Central memory CD4-positive, alpha-beta T cell (primary cell): Measurements from ENCODE around the gene XRCC6.
A peak's percentile ranks its signal among the peaks of the same experiment; 100 is the strongest.
"Not testable (repeated sequence)": the region's sequence is repeated elsewhere in the genome, so short reads cannot be mapped to it uniquely, and the experiment has no call there.

ENCODE experiments used
- DNase-seq: peaks from one replicate; pipeline ENCODE4 v3.0.0; 2022

Gene XRCC6

DNA sequence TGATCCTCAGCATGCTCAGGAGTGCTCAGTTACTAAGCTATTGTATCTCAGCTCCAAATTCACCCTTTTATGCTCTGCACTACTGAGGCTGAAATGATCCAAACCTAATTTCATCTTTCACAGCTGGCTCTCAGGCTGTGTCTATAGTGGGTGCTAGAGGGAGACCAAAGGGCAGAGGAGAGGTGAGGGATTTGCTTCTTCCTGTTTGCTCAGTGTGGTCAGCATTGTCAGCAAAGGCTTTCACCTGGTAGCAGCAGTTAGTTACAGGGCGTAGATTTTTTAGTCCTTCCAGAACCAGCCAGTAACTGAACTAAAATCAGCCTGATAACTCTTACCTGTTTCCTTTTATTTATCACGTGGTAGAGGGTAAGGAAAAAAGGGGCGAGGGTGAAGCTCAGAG lies 33.2 kb downstream of the XRCC6 start:
- no peak for DNase-seq

DNA sequence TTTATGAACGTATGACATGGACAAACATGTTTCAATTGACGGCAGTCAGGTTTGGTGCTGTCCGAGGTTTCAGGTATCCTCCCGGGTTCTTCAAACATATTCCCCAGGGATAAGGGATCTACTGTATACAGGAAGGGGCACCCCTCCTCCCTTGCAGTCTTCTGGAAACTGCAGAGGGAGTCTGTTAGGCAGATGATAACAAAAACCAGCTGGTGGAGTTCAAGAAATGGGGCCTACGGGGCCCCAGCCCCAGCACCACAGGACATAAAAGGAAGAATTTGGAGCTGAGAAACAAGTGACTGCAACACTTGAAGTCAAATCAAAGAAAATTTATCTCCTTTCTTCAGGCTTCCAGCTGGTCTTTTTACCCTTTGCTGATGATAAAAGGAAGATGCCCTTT lies 35.5 kb downstream of the XRCC6 start:
- no peak for DNase-seq

DNA sequence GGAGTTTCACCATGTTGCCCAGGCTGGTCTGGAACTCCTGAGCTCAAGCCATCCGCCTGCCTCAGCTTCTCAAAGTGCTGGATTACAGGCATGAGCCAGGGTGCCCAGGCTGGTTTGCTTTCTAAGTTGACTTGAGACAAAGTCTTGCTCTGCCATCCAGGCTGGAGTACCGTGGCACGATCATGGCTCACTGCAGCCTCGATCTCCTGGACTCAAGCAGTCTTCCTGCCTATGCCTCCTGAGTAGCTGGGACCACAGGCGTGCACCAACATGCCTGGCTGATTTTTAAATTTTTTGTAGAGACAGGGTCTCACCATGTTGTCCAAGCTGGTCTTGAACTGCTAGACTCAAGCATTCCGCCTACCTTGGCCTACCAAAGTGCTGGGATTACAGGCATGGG lies 36.6 kb downstream of the XRCC6 start:
- DNase-seq, result no peak

DNA sequence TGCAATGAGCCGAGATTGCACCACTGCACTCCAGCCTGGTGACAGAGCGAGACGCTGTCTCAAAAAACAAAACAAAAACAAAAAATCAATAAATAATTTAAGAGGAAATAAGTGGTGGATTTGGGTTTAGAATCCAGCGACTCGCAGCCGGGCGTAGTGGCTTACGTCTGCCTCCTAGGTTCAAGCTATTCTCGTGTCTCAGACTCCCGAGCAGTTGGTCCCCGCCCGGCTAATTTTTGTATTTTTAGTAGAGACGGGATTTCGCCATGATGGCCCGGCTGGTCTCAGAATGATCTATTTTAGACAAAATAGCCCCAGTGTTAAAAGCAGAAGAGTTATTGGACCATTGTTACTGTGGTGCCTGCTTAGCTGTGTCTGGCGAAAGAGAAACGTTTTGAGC lies 37.8 kb downstream of the XRCC6 start:
- DNase-seq, result no peak

DNA sequence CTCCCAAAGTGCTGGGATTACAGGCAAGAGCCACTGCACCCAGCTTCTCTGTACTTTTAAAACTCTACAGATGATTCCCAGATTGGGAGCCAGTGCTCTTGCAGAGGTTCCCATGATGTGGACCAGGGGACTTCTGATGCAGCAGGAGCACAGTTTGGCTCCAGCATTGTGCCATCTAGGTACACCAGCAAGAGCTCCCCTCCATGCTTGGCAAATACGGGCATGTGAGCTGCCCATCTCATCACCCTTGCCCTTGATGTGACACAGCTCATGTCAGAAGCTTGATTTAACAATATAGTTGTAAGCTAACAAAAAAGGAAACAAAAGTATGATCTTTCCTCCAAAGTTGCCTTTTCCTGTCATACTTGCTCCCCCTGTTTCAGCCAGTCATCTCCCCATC lies 38.8 kb downstream of the XRCC6 start:
- no peak for DNase-seq

DNA sequence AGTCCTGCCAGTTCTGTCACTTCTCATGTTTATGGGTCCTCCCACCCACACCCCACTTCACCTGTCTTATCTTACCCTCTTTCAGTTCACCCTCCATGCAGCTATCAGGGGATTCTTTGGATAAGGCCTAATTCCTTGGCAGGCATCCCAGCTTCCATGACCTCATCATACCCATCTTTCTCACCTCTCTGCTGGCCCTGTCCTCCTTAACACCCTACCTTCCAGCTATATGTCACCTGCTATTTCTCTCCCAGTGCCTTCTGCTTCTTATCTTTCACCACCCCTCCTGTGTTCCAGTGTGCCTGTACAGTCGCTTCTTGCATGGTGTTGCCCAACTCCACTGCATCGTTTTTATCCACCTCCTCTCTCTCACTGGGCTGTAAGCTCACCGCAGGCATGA lies 39.3 kb downstream of the XRCC6 start:
- no peak for DNase-seq

DNA sequence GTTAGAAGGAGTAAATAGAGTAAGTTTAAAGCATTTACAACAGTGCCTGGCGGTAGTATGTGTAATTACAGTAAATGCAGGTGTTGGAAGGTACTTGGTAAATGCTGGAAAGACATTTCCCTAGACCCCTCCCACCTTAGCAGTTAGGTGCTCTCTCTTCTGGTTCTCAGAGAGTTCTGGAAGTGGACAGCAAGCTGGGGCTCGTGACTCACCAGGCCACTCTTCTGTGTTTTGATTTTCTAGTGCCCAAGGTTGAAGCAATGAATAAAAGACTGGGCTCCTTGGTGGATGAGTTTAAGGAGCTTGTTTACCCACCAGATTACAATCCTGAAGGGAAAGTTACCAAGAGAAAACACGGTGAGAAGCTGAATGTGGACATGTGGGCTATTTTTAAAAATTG lies 40.0 kb downstream of the XRCC6 start:
- no peak for DNase-seq

DNA sequence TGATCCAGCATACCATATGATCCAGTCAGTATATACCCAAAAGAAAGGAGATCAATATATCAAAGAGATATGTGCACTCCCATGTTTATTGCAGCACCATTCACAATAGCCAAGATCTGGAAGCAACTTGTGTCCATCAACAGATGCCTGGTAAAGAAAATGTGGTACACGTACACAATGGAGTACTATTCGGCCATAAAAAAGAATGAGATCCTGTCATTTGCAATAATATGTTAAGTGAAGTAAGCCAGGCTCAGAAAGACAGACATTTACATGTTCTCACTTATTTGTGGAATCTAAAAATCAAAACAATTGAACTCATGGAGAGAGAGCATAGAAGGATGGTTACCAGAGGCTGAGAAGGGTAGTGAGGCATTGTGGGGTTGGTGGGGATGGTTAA lies 40.6 kb downstream of the XRCC6 start:
- DNase-seq, result no peak

DNA sequence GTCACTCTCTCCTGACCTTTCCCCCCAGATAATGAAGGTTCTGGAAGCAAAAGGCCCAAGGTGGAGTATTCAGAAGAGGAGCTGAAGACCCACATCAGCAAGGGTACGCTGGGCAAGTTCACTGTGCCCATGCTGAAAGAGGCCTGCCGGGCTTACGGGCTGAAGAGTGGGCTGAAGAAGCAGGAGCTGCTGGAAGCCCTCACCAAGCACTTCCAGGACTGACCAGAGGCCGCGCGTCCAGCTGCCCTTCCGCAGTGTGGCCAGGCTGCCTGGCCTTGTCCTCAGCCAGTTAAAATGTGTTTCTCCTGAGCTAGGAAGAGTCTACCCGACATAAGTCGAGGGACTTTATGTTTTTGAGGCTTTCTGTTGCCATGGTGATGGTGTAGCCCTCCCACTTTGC lies 42.5 kb downstream of the XRCC6 start:
- DNase-seq, result not testable (repeated sequence)

DNA sequence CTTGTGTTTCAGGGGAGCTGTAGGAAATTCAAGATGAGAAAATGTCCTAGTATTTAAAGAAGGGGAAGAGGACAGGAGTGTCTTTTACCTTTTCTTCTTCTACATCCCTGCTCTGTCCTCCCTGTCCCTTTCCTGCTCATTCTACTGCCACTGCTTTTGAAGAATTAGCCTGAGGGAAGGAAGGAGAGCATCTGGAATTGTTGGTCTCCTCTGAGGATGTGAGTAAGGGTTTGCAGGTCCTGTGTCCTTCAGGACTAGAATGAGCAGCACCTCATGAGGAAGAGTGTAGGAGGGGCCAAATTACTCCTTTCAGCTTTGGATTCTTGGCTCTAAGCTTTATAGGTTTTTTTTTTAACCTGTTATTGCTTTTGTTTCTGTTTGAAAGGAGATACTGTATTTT lies 43.4 kb downstream of the XRCC6 start:
- DNase-seq, result no peak

DNA sequence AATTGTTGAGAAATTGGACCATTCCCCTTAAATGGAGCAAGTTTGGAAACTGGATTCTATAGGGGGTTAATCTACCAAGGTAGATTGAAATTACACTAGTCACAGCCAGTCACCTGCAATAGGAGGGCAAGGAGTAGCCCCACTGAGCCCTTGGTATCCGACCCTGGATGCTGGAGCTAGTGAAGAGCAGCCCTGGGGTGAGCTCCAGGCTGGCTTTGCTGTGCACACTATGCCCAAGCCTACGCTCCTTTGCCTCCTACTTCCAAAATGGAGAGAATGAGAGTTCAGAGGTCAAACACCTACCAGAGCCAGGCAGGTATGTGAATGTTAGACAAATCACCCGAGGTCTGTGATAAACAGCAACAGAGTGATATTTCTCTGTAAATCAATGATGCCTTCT lies 43.9 kb downstream of the XRCC6 start:
- no peak for DNase-seq

DNA sequence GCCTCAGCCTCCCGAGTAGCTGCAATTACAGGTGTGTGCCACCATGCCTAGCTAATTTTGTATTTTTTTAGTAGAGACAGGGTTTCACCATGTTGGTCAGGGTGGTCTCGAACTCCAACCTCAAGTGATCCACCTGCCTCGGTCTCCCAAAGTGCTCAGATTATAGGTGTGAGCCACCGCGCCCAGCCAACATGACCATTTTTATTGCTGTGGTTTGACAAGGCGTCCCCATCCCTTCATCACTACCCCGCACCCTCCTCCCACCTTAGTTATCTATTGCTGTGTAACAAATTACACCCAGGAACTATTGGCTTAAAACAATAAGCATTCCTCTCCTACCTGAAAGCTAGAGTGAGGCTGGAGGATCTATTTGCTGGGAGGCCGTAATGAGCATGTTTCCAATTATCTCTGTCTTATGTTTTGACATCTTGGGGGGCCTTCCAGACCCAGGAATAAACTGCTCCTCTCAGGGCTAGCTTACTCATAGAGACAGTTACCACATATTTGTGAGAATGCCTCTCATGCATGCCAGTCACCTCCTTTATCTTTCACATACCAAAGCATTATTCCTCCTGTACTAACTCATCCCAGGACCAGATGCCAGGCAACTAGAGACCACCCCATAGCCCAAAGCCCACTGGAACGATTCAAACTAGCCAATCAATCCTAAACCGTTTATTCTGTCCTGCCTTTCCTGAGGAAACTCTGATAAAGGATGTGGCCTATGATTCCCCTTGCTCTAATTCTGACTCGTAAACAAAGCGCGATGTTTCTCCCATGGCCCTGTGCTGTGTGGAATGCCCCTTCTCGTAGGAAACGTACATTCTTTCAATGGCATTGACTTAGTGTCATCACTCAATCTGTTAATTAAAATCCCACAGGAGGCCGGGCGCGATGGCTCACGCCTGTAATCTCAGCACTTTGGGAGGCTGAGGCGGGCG lies 48.1 kb downstream of the XRCC6 start:
- no peak for DNase-seq

DNA sequence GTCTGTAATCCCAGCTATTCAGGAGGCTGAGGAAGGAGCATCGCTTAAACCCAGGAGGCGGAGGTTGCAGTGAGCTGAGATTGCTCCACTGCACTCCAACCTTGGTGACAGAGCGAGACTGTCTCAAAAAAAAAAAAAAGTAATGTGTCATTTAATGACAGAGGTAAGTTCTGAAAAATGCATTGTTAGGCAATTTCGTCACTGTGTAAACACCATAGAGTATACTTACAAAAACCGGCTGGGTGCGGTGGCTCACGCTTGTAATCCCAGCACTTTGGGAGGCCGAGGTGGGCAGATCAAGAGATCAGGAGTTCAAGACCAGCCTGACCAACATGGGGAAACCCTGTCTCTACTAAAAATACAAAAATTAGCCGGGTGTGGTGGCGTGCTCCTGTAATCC lies 51.0 kb downstream of the XRCC6 start:
- not testable (repeated sequence) for DNase-seq

DNA sequence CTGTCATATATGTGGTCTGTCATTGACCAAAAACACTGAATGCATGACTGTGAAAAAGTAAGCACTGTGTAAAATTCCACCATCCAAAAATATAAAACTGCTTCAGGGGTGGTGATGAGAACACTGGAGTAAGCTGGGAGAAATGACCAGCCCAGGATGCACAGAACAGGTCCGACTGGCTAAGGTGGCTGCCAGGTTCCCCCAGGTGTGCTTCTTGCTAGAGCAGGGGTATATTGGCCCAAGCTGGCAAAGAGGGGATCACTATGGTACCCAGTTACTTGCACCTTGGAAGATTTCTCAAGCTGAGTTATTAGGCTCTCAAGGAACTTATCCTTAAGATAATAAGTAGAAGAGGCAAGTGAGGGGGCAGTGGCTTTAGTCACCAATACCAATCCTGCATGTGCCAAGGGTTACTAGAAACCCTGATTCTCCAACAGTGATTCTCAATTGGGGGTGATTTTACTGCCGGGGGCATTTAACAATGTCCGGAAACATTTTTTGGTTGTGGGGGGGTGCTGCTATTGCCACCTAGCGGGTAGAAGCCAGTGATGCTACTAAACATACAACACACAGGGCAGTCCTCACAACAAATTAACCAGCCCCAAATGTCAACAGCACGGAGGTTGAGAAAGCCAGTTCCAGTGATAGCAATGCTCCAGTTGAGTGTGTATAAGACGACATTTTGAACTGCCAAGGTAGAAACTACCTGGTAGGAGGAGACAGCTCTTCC lies 51.9 kb downstream of the XRCC6 start:
- no peak for DNase-seq

DNA sequence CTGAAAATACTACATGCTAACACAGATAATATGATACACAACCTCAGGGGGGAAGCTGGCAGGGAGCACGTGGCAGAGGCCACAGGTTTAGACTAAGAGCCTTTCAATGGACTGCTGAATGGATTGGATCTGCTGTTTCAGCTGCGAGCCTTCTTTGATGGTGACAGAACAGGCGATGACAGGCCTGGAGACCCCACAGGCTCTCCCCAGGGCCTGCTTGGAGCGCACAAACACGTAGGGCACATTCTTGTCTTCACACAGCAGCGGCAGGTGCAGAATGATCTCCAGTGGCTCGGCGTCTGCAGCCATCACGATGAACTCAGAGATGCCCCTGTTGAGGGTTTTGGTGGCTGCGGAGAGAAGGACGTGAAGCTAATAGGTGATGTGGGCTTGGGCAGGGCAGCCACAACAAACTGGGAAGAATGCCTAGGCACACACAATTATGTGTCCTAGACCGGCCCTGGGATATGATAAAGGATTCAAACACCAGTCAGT lies 53.8 kb downstream of the XRCC6 start:
- DNase-seq, result no peak

DNA sequence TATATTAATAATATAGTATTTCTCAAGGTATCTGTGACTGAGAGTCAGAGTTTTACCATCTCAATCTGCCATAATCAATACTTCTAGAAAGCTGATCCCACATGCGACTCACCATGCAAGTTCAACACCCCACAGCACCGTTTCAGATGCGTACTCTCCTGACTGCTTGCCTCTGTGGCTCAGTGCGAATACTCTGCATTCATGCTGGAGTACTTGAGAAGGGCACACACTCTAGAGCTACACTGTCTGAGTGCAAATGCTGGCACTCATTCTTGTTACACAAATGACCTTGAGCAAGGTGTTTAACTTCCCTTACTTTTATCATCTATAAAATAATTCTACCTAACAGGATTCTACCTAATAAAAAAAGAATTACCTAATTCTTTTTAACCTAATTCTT lies 55.0 kb downstream of the XRCC6 start:
- DNase-seq, result no peak

DNA sequence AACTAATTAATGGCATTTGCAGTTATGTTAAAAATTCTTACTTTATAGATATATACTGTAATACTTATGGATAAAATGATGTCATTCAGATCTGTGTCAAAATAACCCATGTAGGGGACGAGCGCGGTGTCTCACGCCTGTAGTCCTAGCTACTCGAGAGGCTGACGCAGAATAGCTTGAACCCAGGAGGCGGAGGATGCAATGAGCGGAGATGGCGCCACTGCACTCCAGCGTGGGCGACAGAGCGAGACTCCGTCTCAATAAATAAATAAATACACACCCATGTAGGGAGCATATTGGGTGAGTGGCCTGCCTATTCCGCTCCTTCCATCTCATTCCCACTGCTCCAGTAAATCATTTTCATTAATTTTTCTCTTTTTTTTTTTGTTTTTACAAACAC lies 60.5 kb downstream of the XRCC6 start:
- DNase-seq, result no peak

DNA sequence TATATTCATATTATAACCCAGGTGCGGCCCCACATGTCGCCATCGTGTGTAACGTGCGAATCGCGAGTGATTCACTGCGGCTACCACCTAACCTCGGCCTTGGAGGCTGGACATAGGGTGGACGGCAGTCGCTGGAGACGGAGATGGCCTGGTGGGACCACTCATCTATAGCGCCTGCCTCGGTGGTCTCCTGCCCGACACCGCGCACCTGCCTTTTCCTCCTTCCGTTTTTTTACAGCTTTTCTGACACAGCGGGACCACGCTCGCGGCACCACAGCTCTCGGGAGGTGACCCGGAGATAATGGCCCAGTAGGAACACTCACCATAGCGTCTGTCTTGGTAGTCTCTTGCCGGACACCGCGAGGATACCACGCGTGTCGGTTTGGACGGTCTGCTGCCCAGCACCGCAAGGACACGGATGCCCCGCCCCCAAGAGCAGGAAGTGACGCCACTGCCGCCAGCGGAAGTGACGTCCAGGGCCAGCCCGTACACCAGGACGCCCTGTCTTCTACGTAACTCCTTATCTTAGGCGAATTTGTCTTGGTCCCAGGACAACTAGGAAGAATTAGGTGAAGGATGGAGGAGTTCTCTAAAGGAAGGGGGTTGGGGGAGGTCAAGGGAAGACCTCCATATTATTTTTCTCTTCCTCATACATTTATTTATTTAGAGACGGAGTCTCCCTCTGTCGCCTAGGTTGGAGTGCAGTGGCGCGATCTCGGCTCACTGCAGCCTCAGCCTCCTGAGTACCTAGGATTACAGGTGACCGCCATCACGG lies 61.1 kb downstream of the XRCC6 start:
- DNase-seq, result peak; percentile 81

DNA sequence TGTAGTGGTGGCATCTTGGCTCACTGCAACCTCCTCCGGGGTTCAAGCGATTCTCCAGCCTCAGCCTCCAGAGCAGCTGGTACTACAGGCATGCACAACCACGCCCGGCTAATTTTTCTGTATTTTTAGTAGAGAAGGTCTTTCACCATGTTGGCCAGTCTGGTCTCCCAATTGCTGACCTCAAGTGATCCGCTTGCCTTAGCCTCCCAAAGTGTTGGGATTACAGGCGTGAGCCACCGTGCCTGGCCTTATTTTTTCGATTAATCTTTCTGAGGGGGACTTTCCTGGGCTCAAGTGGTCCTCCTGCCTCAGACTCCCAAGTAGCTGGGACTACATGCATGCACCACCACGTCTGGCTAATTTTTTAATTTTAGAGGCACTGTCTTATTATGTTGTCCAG lies 62.0 kb downstream of the XRCC6 start:
- DNase-seq, result no peak

DNA sequence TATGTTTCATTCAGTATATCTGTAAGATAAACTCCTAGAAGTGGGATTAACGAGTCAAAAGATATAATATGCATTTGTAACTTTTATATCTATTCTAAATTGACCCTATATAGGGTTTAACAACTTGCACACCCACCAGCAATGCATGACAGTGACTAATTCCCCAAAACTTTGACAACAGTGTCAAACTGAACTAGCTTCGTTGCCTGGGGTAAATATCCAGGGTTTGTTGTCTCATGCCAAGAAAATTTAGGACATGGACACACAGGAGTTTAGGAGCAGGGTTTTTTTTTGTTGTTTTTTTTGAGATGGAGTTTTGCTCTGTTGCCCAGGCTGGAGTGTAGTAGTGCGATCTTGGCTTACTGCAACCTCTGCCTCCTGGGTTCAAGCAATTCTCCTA lies 62.5 kb downstream of the XRCC6 start:
- no peak for DNase-seq

DNA sequence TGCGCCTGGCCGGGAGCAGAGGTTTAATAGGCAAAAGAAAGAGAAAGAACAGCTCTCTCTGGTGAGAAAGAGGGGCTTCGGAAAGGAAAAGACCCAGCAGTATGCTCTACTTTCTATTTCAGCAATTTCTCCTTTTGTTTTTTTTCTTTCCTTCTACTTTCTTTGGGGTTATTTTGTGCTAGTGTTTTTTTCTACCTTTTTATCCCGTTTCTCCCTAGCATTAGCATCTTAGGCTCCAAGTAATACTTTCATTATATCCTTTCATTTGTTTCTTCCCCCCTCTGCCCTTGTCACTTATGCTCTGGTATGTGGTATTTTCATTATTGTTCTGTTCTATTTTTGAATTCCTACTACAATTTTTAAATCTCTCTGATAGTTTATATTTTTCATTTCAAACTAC lies 63.1 kb downstream of the XRCC6 start:
- DNase-seq, result no peak

DNA sequence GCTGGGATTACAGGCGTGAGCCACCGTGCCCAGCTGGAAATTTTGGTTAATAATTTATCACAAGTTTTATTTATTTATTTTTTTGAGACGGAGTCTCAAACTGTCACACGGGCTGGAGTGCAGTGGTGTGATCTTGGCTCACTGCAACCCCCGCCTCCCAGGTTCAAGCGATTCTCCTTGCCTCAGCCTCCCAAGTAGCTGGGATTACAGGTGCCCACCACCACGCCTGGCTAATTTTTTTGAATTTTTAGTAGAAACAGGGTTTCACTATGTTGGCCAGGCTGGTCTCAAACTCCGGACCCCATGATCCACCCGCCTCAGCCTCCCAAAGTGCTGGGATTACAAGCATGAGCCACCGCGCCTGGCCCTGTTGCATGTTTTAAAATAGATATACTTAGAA lies 65.8 kb downstream of the XRCC6 start:
- not testable (repeated sequence) for DNase-seq

DNA sequence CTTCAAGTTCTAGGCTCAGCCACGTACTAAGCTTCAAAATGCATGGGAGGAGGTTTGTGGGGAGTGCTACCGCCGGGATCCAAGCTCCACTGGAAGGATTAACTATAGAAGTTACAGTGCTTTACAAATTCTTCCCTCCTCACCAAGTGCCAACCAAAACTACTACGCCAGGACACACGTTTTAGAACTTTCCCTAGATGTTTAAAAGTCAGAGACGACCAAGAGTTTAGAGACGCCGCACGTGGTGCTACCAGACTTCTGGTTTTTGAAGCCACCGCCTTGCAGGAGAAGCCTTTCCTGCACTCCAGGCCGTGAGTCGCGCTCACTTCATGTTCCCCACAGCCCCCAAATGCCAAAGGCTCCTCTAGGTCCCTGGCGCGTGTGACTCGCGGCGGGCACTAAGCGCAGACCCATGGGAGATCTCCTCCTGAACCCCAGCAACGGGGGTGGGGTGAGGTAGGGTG lies 66.8 kb downstream of the XRCC6 start:
- DNase-seq, result peak; percentile 16
